IMR-90 (cell line): Measurements from ENCODE around the gene JMJD1C. TPM values are rescaled to one million over a fixed set of nuclear protein-coding genes. Genes with fewer than 3 reads are reported as not detected.

ENCODE experiments used
- ATAC-seq: fragments of 200-7000 bp; cut with Tn5 transposase; 2 replicates; pipeline ENCODE4 v1.9.1; 2020; ENCODE audit warnings: low read depth, mild to moderate bottlenecking, moderate library complexity
- BruUV-seq: library from RNA; stranded (reverse); fragments of 400-500 nt; replicated peaks from 2 replicates; lab custom pipeline; 2021; lab: Mats Ljungman, UMichigan
- CTCF ChIA-PET: fragments of 300-600 bp; formaldehyde crosslinking; extraction: SDS; loops from one replicate; lab custom pipeline; 2021; ENCODE audit warnings: antibody characterized with exemption; lab: Yijun Ruan, JAX
- POLR2A ChIA-PET: fragments of 300-600 bp; sonication (Branson Sonifier 250); formaldehyde crosslinking; loops from one replicate; lab custom pipeline; 2022; ENCODE audit warnings: antibody characterized with exemption; ENCODE audit not compliant: unreplicated experiment; lab: Charles Lee
- DNase-seq: peaks from one replicate; pipeline ENCODE4 v3.0.0; 2013
- H2AFZ ChIP-seq: replicated peaks from 2 replicates; pipeline ENCODE3; 2013; ENCODE audit warnings: low read length, mild to moderate bottlenecking; ENCODE audit not compliant: poor library complexity
- H2AK5ac ChIP-seq: 2 replicates; pipeline ENCODE4 v1.6.1; 2013; ENCODE audit warnings: low read depth, low read length, inconsistent platforms
- H2AK9ac ChIP-seq: replicated peaks from 2 replicates; pipeline ENCODE3; 2013; ENCODE audit warnings: mild to moderate bottlenecking, low read depth, low read length, moderate library complexity; ENCODE audit not compliant: poor library complexity
- H2BK120ac ChIP-seq: 2 replicates; pipeline ENCODE4 v1.6.1; 2013; ENCODE audit warnings: low read depth, low read length, inconsistent platforms
- H2BK15ac ChIP-seq: 3 replicates; pipeline ENCODE4 v1.6.1; 2013; ENCODE audit warnings: low read depth, low read length, inconsistent platforms
- H2BK20ac ChIP-seq: 2 replicates; pipeline ENCODE4 v1.6.1; 2013; ENCODE audit warnings: low read depth, mild to moderate bottlenecking, inconsistent platforms, low read length, moderate library complexity
- H2BK5ac ChIP-seq: 2 replicates; pipeline ENCODE4 v1.6.1; 2013; ENCODE audit warnings: mild to moderate bottlenecking, low read depth, low read length, inconsistent platforms; ENCODE audit not compliant: poor library complexity, severe bottlenecking
- H3K14ac ChIP-seq: replicated peaks from 2 replicates; pipeline ENCODE4 v1.6.1; 2013; ENCODE audit warnings: low read depth, low read length, inconsistent platforms
- H3K18ac ChIP-seq: 2 replicates; pipeline ENCODE4 v1.6.1; 2013; ENCODE audit warnings: low read depth, low read length, control low read depth
- H3K23ac ChIP-seq: 2 replicates; pipeline ENCODE4 v1.6.1; 2013; ENCODE audit warnings: low read depth, low read length, inconsistent platforms
- H3K27ac ChIP-seq: 2 replicates; pipeline ENCODE4 v1.5.1; 2013; ENCODE audit warnings: mild to moderate bottlenecking, control low read depth, low read length; ENCODE audit not compliant: insufficient read depth
- H3K27me3 ChIP-seq: 2 replicates; pipeline ENCODE4 v1.6.1; 2013; ENCODE audit warnings: low read length; ENCODE audit not compliant: control insufficient read depth, insufficient read depth
- H3K36me3 ChIP-seq: 2 replicates; pipeline ENCODE4 v1.6.1; 2013; ENCODE audit warnings: low read length, mixed read lengths; ENCODE audit not compliant: control insufficient read depth, insufficient read depth
- H3K4ac ChIP-seq: 2 replicates; pipeline ENCODE4 v1.6.1; 2013; ENCODE audit warnings: low read depth, low read length, inconsistent platforms
- H3K4me1 ChIP-seq: 2 replicates; pipeline ENCODE4 v1.6.1; 2013; ENCODE audit warnings: low read length, mixed read lengths; ENCODE audit not compliant: control insufficient read depth, insufficient read depth
- H3K4me2 ChIP-seq: 2 replicates; pipeline ENCODE4 v1.6.1; 2013; ENCODE audit warnings: low read depth, mild to moderate bottlenecking, control low read depth, low read length, moderate library complexity
- H3K4me3 ChIP-seq: 2 replicates; pipeline ENCODE4 v1.5.1; 2013; ENCODE audit warnings: low read depth, mild to moderate bottlenecking, control low read depth, low read length, moderate library complexity; ENCODE audit not compliant: insufficient read depth
- H3K56ac ChIP-seq: 2 replicates; pipeline ENCODE4 v1.6.1; 2013; ENCODE audit warnings: low read length, inconsistent platforms; ENCODE audit not compliant: insufficient read depth; ENCODE audit errors: extremely low read depth
- H3K79me1 ChIP-seq, 2 experiments: 2 replicates each; pipeline ENCODE4 v1.6.1; 2013; ENCODE audit warnings: low read length in 2 of 2, inconsistent platforms in 1 of 2, low read depth in 1 of 2
- H3K9ac ChIP-seq: 2 replicates; pipeline ENCODE4 v1.6.1; 2013; ENCODE audit warnings: low read depth, low read length, control low read depth
- H3K9me1 ChIP-seq: 2 replicates; pipeline ENCODE4 v1.6.1; 2013; ENCODE audit warnings: low read length, inconsistent platforms; ENCODE audit not compliant: insufficient read depth
- H3K9me3 ChIP-seq: 2 replicates; pipeline ENCODE4 v1.6.1; 2013; ENCODE audit warnings: low read length; ENCODE audit not compliant: control insufficient read depth, insufficient read depth
- H4K20me1 ChIP-seq: 2 replicates; pipeline ENCODE4 v1.6.1; 2013; ENCODE audit warnings: low read length, inconsistent platforms; ENCODE audit not compliant: insufficient read depth
- H4K5ac ChIP-seq: 2 replicates; pipeline ENCODE4 v1.6.1; 2013; ENCODE audit warnings: mild to moderate bottlenecking, low read depth, low read length, control low read depth
- H4K8ac ChIP-seq, 2 experiments: 2 replicates each; pipeline ENCODE4 v1.6.1; 2013; ENCODE audit warnings: low read depth in 2 of 2, low read length in 2 of 2, control low read depth in 1 of 2, inconsistent platforms in 1 of 2
- H4K91ac ChIP-seq: 2 replicates; pipeline ENCODE4 v1.6.1; 2013; ENCODE audit warnings: low read depth, low read length, inconsistent platforms; ENCODE audit not compliant: insufficient read depth
- BHLHE40 ChIP-seq: fragments of 150-350 bp; IDR thresholded peaks from 2 replicates; pipeline ENCODE4 v1.6.1; 2016; ENCODE audit warnings: mild to moderate bottlenecking, low read depth, low read length
- CEBPB ChIP-seq: IDR thresholded peaks from 2 replicates; pipeline ENCODE4 v1.6.1; 2012; ENCODE audit warnings: low read depth, low read length, improper control_type of control experiment
- CHD1 ChIP-seq: IDR thresholded peaks from 2 replicates; pipeline ENCODE4 v1.6.1; 2012; ENCODE audit warnings: low read depth, low read length, improper control_type of control experiment
- FOS ChIP-seq: fragments of 150-350 bp; IDR thresholded peaks from 2 replicates; pipeline ENCODE4 v1.6.1; 2016; ENCODE audit warnings: low read depth, low read length
- MAFK ChIP-seq: IDR thresholded peaks from 2 replicates; pipeline ENCODE4 v1.6.1; 2012; ENCODE audit warnings: low read depth, low read length, improper control_type of control experiment
- MAZ ChIP-seq: IDR thresholded peaks from 2 replicates; pipeline ENCODE4 v1.6.1; 2012; ENCODE audit warnings: low read depth, mild to moderate bottlenecking, low read length, improper control_type of control experiment, moderate library complexity, borderline replicate concordance
- MXI1 ChIP-seq: IDR thresholded peaks from 2 replicates; pipeline ENCODE4 v1.6.1; 2012; ENCODE audit warnings: low read depth, mild to moderate bottlenecking, low read length, moderate library complexity, borderline replicate concordance
- NFE2L2 ChIP-seq: fragments of 150-350 bp; IDR thresholded peaks from 2 replicates; pipeline ENCODE4 v1.6.1; 2016; ENCODE audit warnings: low read depth, mild to moderate bottlenecking, low read length
- POLR2A ChIP-seq: IDR thresholded peaks from 2 replicates; pipeline ENCODE4 v1.6.1; 2012; ENCODE audit warnings: mild to moderate bottlenecking, low read depth, low read length
- RAD21 ChIP-seq: IDR thresholded peaks from 2 replicates; pipeline ENCODE4 v1.6.1; 2012; ENCODE audit warnings: low read length, improper control_type of control experiment
- RCOR1 ChIP-seq: IDR thresholded peaks from 2 replicates; pipeline ENCODE4 v1.6.1; 2012; ENCODE audit warnings: mild to moderate bottlenecking, low read length, improper control_type of control experiment; ENCODE audit not compliant: insufficient replicate concordance
- RFX5 ChIP-seq: IDR thresholded peaks from 2 replicates; pipeline ENCODE4 v1.8.0; 2012; ENCODE audit warnings: low read depth, mild to moderate bottlenecking, low read length, moderate library complexity
- SMC3 ChIP-seq: fragments of 150-350 bp; IDR thresholded peaks from 2 replicates; pipeline ENCODE4 v1.6.1; 2016; ENCODE audit warnings: low read depth, mild to moderate bottlenecking, antibody characterized with exemption, low read length, moderate library complexity
- WGBS, 2 experiments: methylation state at CpG; one replicate each; pipeline versions ENCODE4 v1.1.5 to v1.1.7; 2013; ENCODE audit warnings: missing lambda C conversion rate in 2 of 2; ENCODE audit not compliant: insufficient read length in 1 of 2; ENCODE audit errors: extremely low coverage in 2 of 2; 5-methylcytosine and 5-hydroxymethylcytosine counted together
- dilution Hi-C: fragments of 300-500 bp; cut with HindIII; formaldehyde crosslinking; loops from one replicate; pipeline ENCODE4 v1.14.3; 2018; ENCODE audit warnings: low sequenced_read_pairs; ENCODE audit not compliant: unreplicated experiment
- in situ Hi-C: fragments of 300-500 bp; cut with MboI; formaldehyde crosslinking; loops from 3 replicates; pipeline ENCODE4 v1.14.3; 2019; ENCODE audit warnings: low sequenced_read_pairs, inconsistent platforms, mixed read lengths
- intact Hi-C: fragments of 100-400 bp; cut with micrococcal nuclease; formaldehyde crosslinking; loops from 2 replicates; pipeline ENCODE4 v1.10.0; 2022
- polyA plus RNA-seq, 3 experiments: library from polyadenylated mRNA; depleted of rRNA; stranded (reverse); fragments of >200 nt; gene quantifications; 2 replicates each; pipeline ENCODE4 v1.2.3, GENCODE V29; 2012; ENCODE audit warnings: low replicate concordance in 1 of 3
- total RNA-seq: library from RNA; depleted of rRNA; stranded (reverse); fragments of >200 nt; gene quantifications from 2 replicates; pipeline ENCODE4 v1.2.3, GENCODE V29; 2012
- TF ChIP-seq, protein P1 (sequence below): fragments of 150-350 bp; IDR thresholded peaks from 2 replicates; pipeline ENCODE4 v1.6.1; 2016; ENCODE audit warnings: low read depth, mild to moderate bottlenecking, low read length, moderate library complexity, borderline replicate concordance
- TF ChIP-seq, protein P2 (sequence below): fragments of 150-350 bp; IDR thresholded peaks from 2 replicates; pipeline ENCODE4 v1.6.1; 2017; ENCODE audit warnings: mild to moderate bottlenecking, antibody characterized with exemption, low read length, low read depth
- TF ChIP-seq, protein P3 (sequence below): conservative IDR thresholded peaks from 2 replicates; pipeline ENCODE4 v1.5.1; 2012; ENCODE audit warnings: mild to moderate bottlenecking, low read depth, low read length, improper control_type of control experiment

JMJD1C gene
- total and polyA plus RNA-seq, 2 of the 4 experiments (the other 2 are of a cell fraction), result 15.6 to 96.8 TPM

DNA sequence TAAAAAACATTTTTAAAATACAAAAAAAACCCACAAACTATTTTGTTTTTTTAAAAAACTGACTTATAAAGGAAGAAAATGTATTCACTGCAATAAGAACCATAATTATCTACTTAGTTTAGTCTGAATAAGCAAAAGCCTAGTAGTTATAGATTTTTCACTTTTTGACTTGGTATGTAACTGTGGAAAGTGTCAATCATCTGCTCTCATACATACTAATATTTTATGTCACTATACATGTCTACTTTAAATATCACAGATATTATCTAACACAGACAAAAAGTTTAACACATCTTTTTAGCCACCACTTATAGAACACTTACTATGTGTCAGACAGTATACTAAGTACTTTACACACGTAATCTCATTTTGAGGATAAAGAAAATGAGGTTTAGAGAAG lies 3.2 kb upstream of the JMJD1C start:
- Histone ChIP-seq H3K56ac (no peak overlapping the region), H3K4ac (no peak overlapping the region), H3K27ac (no peak overlapping the region), H4K5ac (no peak overlapping the region), H2BK20ac (no peak overlapping the region), H3K4me2 (no peak overlapping the region), H2BK15ac (no peak overlapping the region), H4K20me1 (peaks cover 21% of the 10 kb centered on the region), H2BK120ac (no peak overlapping the region), H3K18ac (no peak overlapping the region), H2AK9ac (no peak overlapping the region), H2BK5ac (no peak overlapping the region), H2AFZ (no peak overlapping the region), H3K27me3 (no peaks in the 10 kb centered on the region), H2AK5ac (no peak overlapping the region), H3K9me3 (no peaks in the 10 kb centered on the region), H3K4me1 (peaks cover 4% of the 10 kb centered on the region; the same call in 1 of the 2 replicates), H4K8ac (no peak overlapping the region), H3K79me1 (peaks cover 16 to 50% of the 10 kb centered on the region in 2 experiments), H3K4me3 (no peak overlapping the region), H3K23ac (no peak overlapping the region; the same call in 1 of the 2 replicates), H3K36me3 (no peaks in the 10 kb centered on the region; the same call in 1 of the 2 replicates), H3K9me1 (peaks cover 3% of the 10 kb centered on the region; the same call in 1 of the 2 replicates), H4K91ac (no peak overlapping the region), H3K9ac (no peak overlapping the region), H3K14ac (no peak overlapping the region)
- no CpG with 5 or more reads among the region's 1 CpG for WGBS, 2 experiments
- ATAC-seq (no peak), DNase-seq (no peak)
- ChIA-PET POLR2A (no interaction called here), CTCF (no interaction called here)
- BruUV-seq, result no TSS peak
- intact Hi-C loops (loop anchor here (5.0 kb wide), 2 partner anchors 248 to 252 kb away; no protein-coding TSS in a partner anchor), dilution Hi-C loops (no loop called here), in situ Hi-C loops (loop anchor here (10.0 kb wide), 1 partner anchor 246 kb away; no protein-coding TSS in a partner anchor)
- TF ChIP-seq POLR2A (no peak), RFX5 (no peak), MXI1 (no peak), RAD21 (no peak), CHD1 (no peak), NFE2L2 (no peak), SMC3 (no peak), FOS (no peak), BHLHE40 (no peak), MAZ (no peak), MAFK (no peak), RCOR1 (no peak), CEBPB (no peak)
- TF ChIP-seq, protein P1, sequence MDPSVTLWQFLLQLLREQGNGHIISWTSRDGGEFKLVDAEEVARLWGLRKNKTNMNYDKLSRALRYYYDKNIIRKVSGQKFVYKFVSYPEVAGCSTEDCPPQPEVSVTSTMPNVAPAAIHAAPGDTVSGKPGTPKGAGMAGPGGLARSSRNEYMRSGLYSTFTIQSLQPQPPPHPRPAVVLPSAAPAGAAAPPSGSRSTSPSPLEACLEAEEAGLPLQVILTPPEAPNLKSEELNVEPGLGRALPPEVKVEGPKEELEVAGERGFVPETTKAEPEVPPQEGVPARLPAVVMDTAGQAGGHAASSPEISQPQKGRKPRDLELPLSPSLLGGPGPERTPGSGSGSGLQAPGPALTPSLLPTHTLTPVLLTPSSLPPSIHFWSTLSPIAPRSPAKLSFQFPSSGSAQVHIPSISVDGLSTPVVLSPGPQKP, result no peak
- TF ChIP-seq, protein P2, sequence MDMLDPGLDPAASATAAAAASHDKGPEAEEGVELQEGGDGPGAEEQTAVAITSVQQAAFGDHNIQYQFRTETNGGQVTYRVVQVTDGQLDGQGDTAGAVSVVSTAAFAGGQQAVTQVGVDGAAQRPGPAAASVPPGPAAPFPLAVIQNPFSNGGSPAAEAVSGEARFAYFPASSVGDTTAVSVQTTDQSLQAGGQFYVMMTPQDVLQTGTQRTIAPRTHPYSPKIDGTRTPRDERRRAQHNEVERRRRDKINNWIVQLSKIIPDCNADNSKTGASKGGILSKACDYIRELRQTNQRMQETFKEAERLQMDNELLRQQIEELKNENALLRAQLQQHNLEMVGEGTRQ, result no peak
- TF ChIP-seq, protein P3, sequence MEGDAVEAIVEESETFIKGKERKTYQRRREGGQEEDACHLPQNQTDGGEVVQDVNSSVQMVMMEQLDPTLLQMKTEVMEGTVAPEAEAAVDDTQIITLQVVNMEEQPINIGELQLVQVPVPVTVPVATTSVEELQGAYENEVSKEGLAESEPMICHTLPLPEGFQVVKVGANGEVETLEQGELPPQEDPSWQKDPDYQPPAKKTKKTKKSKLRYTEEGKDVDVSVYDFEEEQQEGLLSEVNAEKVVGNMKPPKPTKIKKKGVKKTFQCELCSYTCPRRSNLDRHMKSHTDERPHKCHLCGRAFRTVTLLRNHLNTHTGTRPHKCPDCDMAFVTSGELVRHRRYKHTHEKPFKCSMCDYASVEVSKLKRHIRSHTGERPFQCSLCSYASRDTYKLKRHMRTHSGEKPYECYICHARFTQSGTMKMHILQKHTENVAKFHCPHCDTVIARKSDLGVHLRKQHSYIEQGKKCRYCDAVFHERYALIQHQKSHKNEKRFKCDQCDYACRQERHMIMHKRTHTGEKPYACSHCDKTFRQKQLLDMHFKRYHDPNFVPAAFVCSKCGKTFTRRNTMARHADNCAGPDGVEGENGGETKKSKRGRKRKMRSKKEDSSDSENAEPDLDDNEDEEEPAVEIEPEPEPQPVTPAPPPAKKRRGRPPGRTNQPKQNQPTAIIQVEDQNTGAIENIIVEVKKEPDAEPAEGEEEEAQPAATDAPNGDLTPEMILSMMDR, result no peak
